ENCODE measurements around the gene FAAP20. TPM values are rescaled to one million over a fixed set of nuclear protein-coding genes. Genes with fewer than 3 reads are reported as not detected.
A peak's percentile ranks its signal among the peaks of the same experiment; 100 is the strongest.

FAAP20 gene
- total and polyA plus RNA-seq, 2 of the 8 experiments (the other 6 are each of a cell fraction or from before 2014, with no cell fraction given): 58.4 to 99.8 TPM

GRCh38 chr1:2215329-2215728 lies 20.8 kb upstream of the FAAP20 start:
- Histone ChIP-seq H3K9ac (replicated peaks in 1 of 4; ENCODE audit: extremely low read depth in 1 of 4, low read depth in 3 of 4, low read length in 3 of 4) (no peak overlapping the region), H3K27ac (ENCODE audit: low read depth, low read length) (no peak overlapping the region), H3K36me3 (ENCODE audit: control insufficient read depth in 2 of 4, insufficient read depth in 4 of 4, low read length in 3 of 4) (no peaks in the 10 kb centered on the region), H3K79me2 (ENCODE audit: control insufficient read depth in 1 of 2, insufficient read depth in 2 of 2, low read length in 2 of 2) (no peaks in the 10 kb centered on the region), H2BK120ac (replicated peaks; ENCODE audit: low read depth, low read length) (no peak overlapping the region), H3K56ac (replicated peaks; ENCODE audit: insufficient read length, low read depth, low read length) (no peak overlapping the region), H3K27me3 (replicated peaks in 1 of 4; ENCODE audit: control insufficient read depth in 3 of 4, extremely low read depth in 1 of 4, insufficient read depth in 3 of 4, low read length in 3 of 4) (no peaks in the 10 kb centered on the region), H2BK12ac (ENCODE audit: low read depth, low read length) (0 out of 2 replicates have a peak overlapping the region, but pooled peaks have one; percentile 68), H2BK15ac (ENCODE audit: low read length) (no peak overlapping the region), H4K5ac (ENCODE audit: insufficient read length, low read depth, low read length) (no peak overlapping the region), H3K23ac (ENCODE audit: insufficient read length) (no peak overlapping the region), H3K14ac (ENCODE audit: insufficient read length) (no peak overlapping the region), H4K8ac (ENCODE audit: extremely low read depth, insufficient read depth, low read length) (no peak overlapping the region), H2AFZ (ENCODE audit: low read length) (no peak overlapping the region), H3K23me2 (ENCODE audit: low read depth, low read length) (peaks cover 3% of the 10 kb centered on the region; the same call in 1 of the 2 replicates), H4K91ac (replicated peaks; ENCODE audit: insufficient read length, low read length) (no peak overlapping the region), H2BK5ac (ENCODE audit: low read depth, low read length) (no peak overlapping the region), H3K4ac (replicated peaks; ENCODE audit: insufficient read length, low read depth, low read length) (no peak overlapping the region), H3K18ac (ENCODE audit: extremely low read depth, low read length) (no peak overlapping the region), H3K4me1 (replicated peaks in 1 of 4; ENCODE audit: control insufficient read depth in 3 of 4, insufficient read depth in 4 of 4, low read length in 3 of 4) (peaks cover 0 to 19% (median 11%) of the 10 kb centered on the region in 4 experiments; a peak in 6 of 7 replicates), H2AK5ac (ENCODE audit: low read depth, low read length) (no peak overlapping the region), H3K4me2 (ENCODE audit: insufficient read depth in 1 of 2, low read depth in 2 of 2, low read length in 2 of 2) (no peak overlapping the region), H3K79me1 (ENCODE audit: low read depth, low read length) (no peaks in the 10 kb centered on the region), H2BK20ac (ENCODE audit: low read length) (no peak overlapping the region), H4K20me1 (replicated peaks in 1 of 2; ENCODE audit: control insufficient read depth in 1 of 2, insufficient read depth in 2 of 2, low read length in 2 of 2) (no peaks in the 10 kb centered on the region), H3K9me3 (ENCODE audit: insufficient read depth in 2 of 2, low read depth in 1 of 2, low read length in 1 of 2) (no peaks in the 10 kb centered on the region), H3K4me3 (ENCODE audit: extremely low read depth in 1 of 4, insufficient read depth in 2 of 4, low read depth in 3 of 4, low read length in 4 of 4) (no peak overlapping the region)
- FAIRE-seq: no peak
- 81% methylated on average over 11 of the region's 14 CpGs; no CpG with 5 or more reads in 1 of the 2 experiments for WGBS, 2 experiments (ENCODE audit: extremely low coverage in 1 of 2, insufficient coverage in 1 of 2, insufficient read length in 1 of 2, insufficient replicate concordance in 2 of 2, low coverage in 1 of 2, low lambda C conversion rate in 2 of 2, missing lambda C conversion rate in 1 of 2)
- ChIA-PET CTCF (ENCODE audit: partially characterized antibody) (interaction anchor here (0.6 to 1.0 kb wide), 3 partner anchors 30 to 166 kb away, joined by 3 to 5 read pairs (median 3); no protein-coding TSS in a partner anchor), POLR2A (ENCODE audit: partially characterized antibody) (interaction anchor here (0.6 to 2.0 kb wide), 5 partner anchors 9 to 18 kb away, joined by 3 to 7 read pairs (median 3); no protein-coding TSS in a partner anchor)
- no peak for DNase-seq (ENCODE audit: low read depth in 1 of 2, low spot score in 2 of 2)
- TF ChIP-seq BRCA1 (IDR thresholded peaks at IDR 0.05; ENCODE audit: low read depth, low read length): no peak
- no peak for TF ChIP-seq BACH1 (IDR thresholded peaks at IDR 0.05; ENCODE audit: low read length)
- TF ChIP-seq SP4 (IDR thresholded peaks at IDR 0.05; ENCODE audit: low read length): no peak
- TF ChIP-seq EZH2 (IDR thresholded peaks at IDR 0.05; ENCODE audit: low read depth, low read length, severe bottlenecking): no peak
- no peak for TF ChIP-seq SAP30 (IDR thresholded peaks at IDR 0.05; ENCODE audit: insufficient read depth, insufficient replicate concordance, low read length)
- TF ChIP-seq NANOG (IDR thresholded peaks at IDR 0.05; ENCODE audit: insufficient read depth, low read depth, low read length, poor library complexity, severe bottlenecking): no peak
- TF ChIP-seq SIN3A (conservative IDR thresholded peaks at IDR 0.05 in 1 of 2, IDR thresholded peaks at IDR 0.05 in 1 of 2; ENCODE audit: low read depth in 1 of 2, low read length in 2 of 2): no peak
- TF ChIP-seq TEAD4 (IDR thresholded peaks at IDR 0.05; ENCODE audit: low read depth, low read length): no peak
- no peak for TF ChIP-seq TCF12 (IDR thresholded peaks at IDR 0.05; ENCODE audit: low read depth, low read length)
- no peak for TF ChIP-seq EGR1 (IDR thresholded peaks at IDR 0.05; ENCODE audit: borderline replicate concordance, low read depth, low read length)
- no peak for TF ChIP-seq EP300 (IDR thresholded peaks at IDR 0.05; ENCODE audit: borderline replicate concordance in 1 of 2, low read depth in 2 of 2, low read length in 2 of 2)
- no peak for TF ChIP-seq KDM1A (IDR thresholded peaks at IDR 0.05; ENCODE audit: borderline replicate concordance, low read length)
- no peak for TF ChIP-seq HDAC6 (IDR thresholded peaks at IDR 0.05; ENCODE audit: low read depth, low read length)
- no peak for TF ChIP-seq GABPA (IDR thresholded peaks at IDR 0.05; ENCODE audit: borderline replicate concordance, insufficient read depth, low read length)

All from H1 (cell line).